Measurements from ENCODE around the gene ADCY1.

The ADCY1 gene

GRCh38 chr7:45687721-45688120 lies 113.6 kb downstream of the ADCY1 start:
- TF ChIP-seq, protein P1, sequence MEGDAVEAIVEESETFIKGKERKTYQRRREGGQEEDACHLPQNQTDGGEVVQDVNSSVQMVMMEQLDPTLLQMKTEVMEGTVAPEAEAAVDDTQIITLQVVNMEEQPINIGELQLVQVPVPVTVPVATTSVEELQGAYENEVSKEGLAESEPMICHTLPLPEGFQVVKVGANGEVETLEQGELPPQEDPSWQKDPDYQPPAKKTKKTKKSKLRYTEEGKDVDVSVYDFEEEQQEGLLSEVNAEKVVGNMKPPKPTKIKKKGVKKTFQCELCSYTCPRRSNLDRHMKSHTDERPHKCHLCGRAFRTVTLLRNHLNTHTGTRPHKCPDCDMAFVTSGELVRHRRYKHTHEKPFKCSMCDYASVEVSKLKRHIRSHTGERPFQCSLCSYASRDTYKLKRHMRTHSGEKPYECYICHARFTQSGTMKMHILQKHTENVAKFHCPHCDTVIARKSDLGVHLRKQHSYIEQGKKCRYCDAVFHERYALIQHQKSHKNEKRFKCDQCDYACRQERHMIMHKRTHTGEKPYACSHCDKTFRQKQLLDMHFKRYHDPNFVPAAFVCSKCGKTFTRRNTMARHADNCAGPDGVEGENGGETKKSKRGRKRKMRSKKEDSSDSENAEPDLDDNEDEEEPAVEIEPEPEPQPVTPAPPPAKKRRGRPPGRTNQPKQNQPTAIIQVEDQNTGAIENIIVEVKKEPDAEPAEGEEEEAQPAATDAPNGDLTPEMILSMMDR (IDR thresholded peaks at IDR 0.05): no peak

DNA sequence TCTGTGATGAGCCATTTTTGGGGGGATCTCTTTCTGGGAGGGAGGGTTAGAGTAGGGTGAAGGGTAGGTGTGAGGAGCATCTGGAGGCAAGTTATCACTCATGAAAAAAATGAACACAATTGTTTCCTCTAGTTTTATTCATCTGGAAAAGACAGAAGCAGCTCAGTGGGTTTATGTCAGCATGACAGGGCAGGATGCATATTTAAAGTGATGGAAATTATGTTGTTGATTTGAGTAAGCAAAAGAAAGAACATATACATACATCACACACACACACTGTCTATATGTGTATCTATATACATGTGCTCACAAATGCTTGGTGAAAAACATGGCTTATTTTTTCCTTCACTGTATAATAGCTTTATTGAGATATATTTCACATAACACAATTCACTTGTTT lies 114.2 kb downstream of the ADCY1 start:
- TF ChIP-seq, protein P1 (IDR thresholded peaks at IDR 0.05): no peak

DNA sequence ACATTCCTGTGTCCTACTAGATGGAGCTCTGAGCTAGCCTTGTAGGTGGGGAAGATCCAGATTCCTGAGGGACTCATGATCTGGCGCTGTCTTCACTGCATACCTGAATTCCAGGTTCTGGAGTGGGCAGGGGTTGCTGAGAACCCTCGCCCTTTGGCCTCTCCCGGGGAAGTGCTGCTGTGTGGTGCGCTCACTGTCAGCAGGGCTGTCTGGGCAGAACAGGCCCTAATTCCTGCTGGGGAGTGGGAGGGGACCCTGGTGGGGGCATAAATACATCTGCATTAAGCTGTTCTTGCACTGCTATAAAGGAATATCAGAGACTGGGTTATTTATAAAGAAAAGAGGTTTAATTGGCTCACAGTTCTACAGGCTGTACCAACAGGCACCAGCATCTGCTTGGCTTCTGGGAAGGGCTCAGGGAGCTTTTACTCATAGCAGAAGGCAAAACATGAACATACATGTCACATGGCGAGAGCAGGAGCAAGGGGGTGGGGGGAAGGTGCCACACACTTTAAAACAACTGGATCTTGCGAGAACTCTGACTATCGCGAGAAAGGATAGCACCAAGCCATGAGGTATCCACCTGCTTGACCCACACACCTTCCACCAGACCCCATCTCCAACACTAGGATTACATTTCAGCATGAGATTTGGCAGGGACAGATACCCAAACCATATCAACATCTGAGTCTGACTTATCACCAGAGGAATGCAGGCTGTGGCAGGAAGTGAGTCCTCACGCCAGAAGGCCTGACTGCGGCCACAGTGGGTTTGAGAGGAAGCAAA lies 115.0 kb downstream of the ADCY1 start:
- TF ChIP-seq, protein P1 (IDR thresholded peaks at IDR 0.05): no peak

DNA sequence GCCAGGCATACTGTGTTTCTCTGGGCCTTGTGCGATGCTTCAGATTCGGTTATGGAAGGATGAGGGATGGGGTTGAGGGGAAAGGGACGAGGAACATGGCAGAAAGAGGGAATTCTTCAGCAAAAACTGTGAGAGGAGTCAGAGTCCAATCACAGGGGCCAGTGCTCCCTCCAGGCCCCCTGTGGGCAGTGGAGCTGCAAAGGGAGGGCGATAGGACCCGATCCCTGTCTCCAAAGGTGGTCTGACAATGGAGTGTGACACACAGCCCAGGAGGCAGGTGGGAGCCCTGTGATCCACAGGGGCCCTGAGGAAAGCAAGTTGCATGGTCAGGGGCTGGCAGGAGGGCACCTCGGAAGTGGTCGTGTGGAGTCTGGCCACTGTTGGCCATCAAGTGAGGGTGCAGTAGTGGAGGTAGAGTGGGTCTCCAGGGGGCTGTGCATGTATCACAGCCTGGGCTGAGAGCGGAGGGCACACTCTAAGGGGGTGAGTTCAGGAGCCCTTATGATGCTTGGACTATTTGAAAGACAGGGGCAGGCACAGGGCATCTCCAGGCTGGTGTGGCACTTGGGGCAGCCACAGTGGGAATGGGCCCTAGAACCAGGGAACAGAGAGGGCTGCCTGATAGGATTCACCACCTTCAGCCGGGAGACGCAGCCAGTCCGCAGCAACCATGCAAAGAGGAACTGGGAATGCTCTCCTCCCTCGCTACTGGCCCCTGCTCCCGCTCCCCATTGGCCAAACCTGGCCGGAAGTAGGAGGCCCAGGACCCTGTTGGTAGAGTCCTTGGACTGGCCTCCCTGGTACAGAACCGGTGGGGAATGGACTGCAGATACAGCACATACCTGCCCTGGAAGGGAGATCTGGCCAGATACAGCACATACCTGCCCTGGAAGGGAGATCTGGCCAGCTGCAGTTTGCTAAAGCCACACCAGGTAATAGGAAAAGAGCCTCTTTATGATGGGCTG lies 115.9 kb downstream of the ADCY1 start:
- TF ChIP-seq, protein P1 (IDR thresholded peaks at IDR 0.05): no peak

GRCh38 chr7:45690762-45691150 lies 116.6 kb downstream of the ADCY1 start:
- TF ChIP-seq, protein P1 (IDR thresholded peaks at IDR 0.05): no peak

DNA sequence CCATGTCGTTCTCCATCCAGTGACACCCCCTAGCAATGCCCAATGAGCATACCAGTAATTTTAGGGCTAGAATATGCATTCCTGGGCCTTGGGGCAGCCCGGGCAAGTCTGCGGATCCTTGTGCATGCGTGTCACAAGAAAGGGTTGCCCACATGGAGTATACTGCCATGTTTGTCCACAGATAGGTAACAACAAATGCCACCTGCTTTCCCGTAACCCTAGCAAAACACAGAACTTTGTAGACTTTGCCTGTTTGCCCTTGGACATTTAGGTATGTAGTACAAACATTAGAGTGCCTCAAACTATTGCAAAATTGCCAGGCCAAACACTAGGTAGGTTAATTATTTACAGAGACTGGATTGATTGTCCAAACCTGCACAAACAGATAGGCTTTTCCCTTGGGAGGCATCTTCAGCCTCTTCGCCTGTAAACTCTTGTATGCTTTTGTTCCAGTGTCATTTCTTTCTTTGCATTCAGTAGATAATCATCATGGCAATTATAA lies 117.0 kb downstream of the ADCY1 start:
- TF ChIP-seq, protein P1 (IDR thresholded peaks at IDR 0.05): no peak

DNA sequence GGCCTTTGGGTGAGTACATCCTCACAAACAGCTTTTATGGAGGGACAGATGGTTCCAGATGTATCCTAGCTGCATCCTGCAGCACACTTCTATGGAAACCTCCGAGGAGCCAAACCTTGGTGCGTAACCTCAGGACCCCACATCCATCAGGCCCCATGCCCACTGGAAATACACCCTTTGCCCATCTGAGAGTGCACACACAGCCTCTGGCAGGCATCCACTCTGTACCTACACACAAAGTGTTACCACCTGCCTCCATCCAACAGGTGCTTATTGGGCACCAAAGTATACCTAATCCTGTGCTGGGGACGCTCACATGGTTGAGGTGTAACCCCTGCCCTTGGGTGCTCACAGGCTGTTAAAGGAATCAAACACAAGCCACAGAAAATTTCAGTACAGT lies 117.9 kb downstream of the ADCY1 start:
- TF ChIP-seq, protein P1 (IDR thresholded peaks at IDR 0.05): no peak

Measured in LNCAP (cell line).